WTC11 (cell line): ENCODE data around the gene YPEL1. TPM values are rescaled to one million over a fixed set of nuclear protein-coding genes. Genes with fewer than 3 reads are reported as not detected.

Experiments used
- ATAC-seq: fragments of 200-7000 bp; cut with Tn5 transposase; 2 replicates; pipeline ENCODE4 v1.10.0; 2021; ENCODE audit warnings: mild to moderate bottlenecking, moderate library complexity
- CTCF ChIA-PET: fragments of 300-600 bp; sonication (Branson Sonifier 250); formaldehyde crosslinking; loops from one replicate; lab custom pipeline; 2021; ENCODE audit warnings: antibody characterized with exemption; lab: Charles Lee
- POLR2A ChIA-PET: fragments of 350-600 bp; sonication (Branson Sonifier 250); formaldehyde crosslinking; loops from one replicate; lab custom pipeline; 2021; ENCODE audit warnings: antibody characterized with exemption; lab: Charles Lee
- DNase-seq: peaks from one replicate; pipeline ENCODE4 v3.0.0; 2021; ENCODE audit warnings: low spot score
- H3K27ac Mint-ChIP-seq: 2 replicates; pipeline ENCODE4 v1.8.0; 2021; ENCODE audit warnings: mixed read lengths
- H3K27me3 Mint-ChIP-seq: 2 replicates; pipeline ENCODE4 v1.8.0; 2021; ENCODE audit warnings: low read depth, mild to moderate bottlenecking, moderate library complexity, mixed read lengths
- H3K36me3 Mint-ChIP-seq: 2 replicates; pipeline ENCODE4 v1.8.0; 2021; ENCODE audit warnings: mixed read lengths
- H3K4me1 Mint-ChIP-seq: 2 replicates; pipeline ENCODE4 v1.8.0; 2022; ENCODE audit warnings: mixed read lengths
- H3K4me3 Mint-ChIP-seq: 2 replicates; pipeline ENCODE4 v1.8.0; 2021; ENCODE audit warnings: mild to moderate bottlenecking, moderate library complexity, mixed read lengths
- H3K9me3 Mint-ChIP-seq: 2 replicates; pipeline ENCODE4 v1.8.0; 2021; ENCODE audit warnings: mixed read lengths
- ESRRA ChIP-seq: sonication (generic); formaldehyde crosslinking; IDR thresholded peaks from 2 replicates; pipeline ENCODE4 v1.8.1; 2022; ENCODE audit warnings: mild to moderate bottlenecking, missing genetic modification reagents, borderline replicate concordance
- ETV6 ChIP-seq: sonication (generic); formaldehyde crosslinking; IDR thresholded peaks from 2 replicates; pipeline ENCODE4 v1.8.1; 2022; ENCODE audit warnings: mild to moderate bottlenecking, missing genetic modification reagents
- FOXP1 ChIP-seq: sonication (generic); formaldehyde crosslinking; IDR thresholded peaks from 2 replicates; pipeline ENCODE4 v1.8.0; 2022; ENCODE audit warnings: missing genetic modification reagents, mild to moderate bottlenecking, moderate library complexity, borderline replicate concordance
- NFATC4 ChIP-seq: fragments of 250-450 bp; sonication (Bioruptor Pico); IDR thresholded peaks from 2 replicates; pipeline ENCODE4 v1.9.0; 2021; ENCODE audit warnings: mild to moderate bottlenecking
- NFE2L1 ChIP-seq: sonication (generic); formaldehyde crosslinking; IDR thresholded peaks from 2 replicates; pipeline ENCODE4 v1.8.1; 2023; ENCODE audit warnings: missing genetic modification reagents
- SOX15 ChIP-seq: fragments of 250-450 bp; sonication (Bioruptor Pico); IDR thresholded peaks from 2 replicates; pipeline ENCODE4 v1.9.0; 2021; ENCODE audit warnings: mild to moderate bottlenecking
- TCF7 ChIP-seq: sonication (generic); formaldehyde crosslinking; IDR thresholded peaks from 2 replicates; pipeline ENCODE4 v1.8.0; 2022; ENCODE audit warnings: mild to moderate bottlenecking, low read depth, missing genetic modification reagents, moderate library complexity
- ZNF138 ChIP-seq: sonication (generic); formaldehyde crosslinking; conservative IDR thresholded peaks from 2 replicates; pipeline ENCODE4 v1.8.1; 2022; ENCODE audit warnings: mild to moderate bottlenecking, moderate library complexity, missing genetic modification reagents
- ZNF416 ChIP-seq: fragments of 250-450 bp; sonication (Bioruptor Pico); IDR thresholded peaks from 2 replicates; pipeline ENCODE4 v1.9.0; 2021; ENCODE audit warnings: mild to moderate bottlenecking, inconsistent platforms
- total RNA-seq: library from RNA; stranded (reverse); gene quantifications from 3 replicates; pipeline ENCODE4 v1.2.3, GENCODE V29; 2021
- TF ChIP-seq, protein P1 (sequence below): sonication (generic); formaldehyde crosslinking; IDR thresholded peaks from 2 replicates; pipeline ENCODE4 v1.8.0; 2022; ENCODE audit warnings: mild to moderate bottlenecking, missing genetic modification reagents
- TF ChIP-seq, protein P2 (sequence below): fragments of 250-450 bp; sonication (Bioruptor Pico); IDR thresholded peaks from 2 replicates; pipeline ENCODE4 v1.9.0; 2021; ENCODE audit warnings: mild to moderate bottlenecking
- TF ChIP-seq, protein P3 (sequence below): sonication (generic); formaldehyde crosslinking; IDR thresholded peaks from 2 replicates; pipeline ENCODE4 v1.8.1; 2022; ENCODE audit warnings: low read depth, mild to moderate bottlenecking, moderate library complexity, missing genetic modification reagents, borderline replicate concordance
- TF ChIP-seq, protein P4 (sequence below): sonication (generic); formaldehyde crosslinking; IDR thresholded peaks from 2 replicates; pipeline ENCODE4 v1.8.1; 2023; ENCODE audit warnings: mild to moderate bottlenecking, missing genetic modification reagents
- TF ChIP-seq, protein P5 (sequence below): sonication (generic); formaldehyde crosslinking; conservative IDR thresholded peaks from 2 replicates; pipeline ENCODE4 v1.8.1; 2023; ENCODE audit warnings: mild to moderate bottlenecking, low read depth, missing genetic modification reagents, moderate library complexity
- TF ChIP-seq, protein P6 (sequence below): sonication (generic); formaldehyde crosslinking; IDR thresholded peaks from 2 replicates; pipeline ENCODE4 v1.8.1; 2023; ENCODE audit warnings: mild to moderate bottlenecking, moderate library complexity, missing genetic modification reagents
- TF ChIP-seq, protein P7 (sequence below): sonication (generic); formaldehyde crosslinking; IDR thresholded peaks from 2 replicates; pipeline ENCODE4 v1.8.1; 2022; ENCODE audit warnings: mild to moderate bottlenecking, moderate library complexity, missing genetic modification reagents
- TF ChIP-seq, protein P8 (sequence below): sonication (generic); formaldehyde crosslinking; IDR thresholded peaks from 2 replicates; pipeline ENCODE4 v1.8.0; 2022; ENCODE audit warnings: mild to moderate bottlenecking, missing genetic modification reagents

Gene YPEL1
- total RNA-seq, 1 experiment from 2014 or later, result 7.7 TPM

DNA sequence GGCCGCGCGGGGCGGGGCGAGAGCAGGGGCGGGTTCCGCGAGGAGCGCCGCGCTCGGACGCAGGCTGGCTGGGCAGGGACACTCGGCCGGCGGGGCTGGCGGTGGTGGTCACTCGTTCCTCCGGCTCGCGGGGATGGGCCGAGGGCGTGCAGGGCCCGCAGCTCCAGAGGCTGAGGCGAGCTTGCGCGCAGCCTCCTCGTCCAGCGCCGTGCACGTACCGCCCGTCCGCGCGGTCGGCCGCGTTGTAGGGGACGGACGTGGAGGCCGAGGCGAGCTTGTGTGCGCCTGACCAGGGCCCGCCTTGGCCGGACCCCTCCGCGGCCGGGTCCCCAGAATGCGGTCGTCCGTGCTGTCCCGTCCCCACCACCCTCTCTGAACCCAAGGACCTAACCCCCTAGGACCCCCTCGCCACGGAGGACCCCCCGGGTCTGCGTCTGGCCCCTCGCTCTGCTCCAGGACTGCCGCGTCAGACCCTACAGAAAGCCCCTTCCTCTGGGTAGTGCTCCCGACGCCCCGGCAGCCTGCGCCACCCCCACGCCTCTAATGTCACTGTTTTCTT, 569 bp upstream of the YPEL1 start:
- no peak overlapping the region for H3K27ac Mint-ChIP-seq
- H3K36me3 Mint-ChIP-seq, result no peaks in the 10 kb centered on the region
- no peak for DNase-seq
- H3K27me3 Mint-ChIP-seq, result peaks cover 56% of the 10 kb centered on the region
- TF ChIP-seq, protein P1, sequence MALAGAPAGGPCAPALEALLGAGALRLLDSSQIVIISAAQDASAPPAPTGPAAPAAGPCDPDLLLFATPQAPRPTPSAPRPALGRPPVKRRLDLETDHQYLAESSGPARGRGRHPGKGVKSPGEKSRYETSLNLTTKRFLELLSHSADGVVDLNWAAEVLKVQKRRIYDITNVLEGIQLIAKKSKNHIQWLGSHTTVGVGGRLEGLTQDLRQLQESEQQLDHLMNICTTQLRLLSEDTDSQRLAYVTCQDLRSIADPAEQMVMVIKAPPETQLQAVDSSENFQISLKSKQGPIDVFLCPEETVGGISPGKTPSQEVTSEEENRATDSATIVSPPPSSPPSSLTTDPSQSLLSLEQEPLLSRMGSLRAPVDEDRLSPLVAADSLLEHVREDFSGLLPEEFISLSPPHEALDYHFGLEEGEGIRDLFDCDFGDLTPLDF (CRISPR knock-in tag), result peak; percentile 81; the same call in 1 of the 2 replicates
- TF ChIP-seq, protein P2, sequence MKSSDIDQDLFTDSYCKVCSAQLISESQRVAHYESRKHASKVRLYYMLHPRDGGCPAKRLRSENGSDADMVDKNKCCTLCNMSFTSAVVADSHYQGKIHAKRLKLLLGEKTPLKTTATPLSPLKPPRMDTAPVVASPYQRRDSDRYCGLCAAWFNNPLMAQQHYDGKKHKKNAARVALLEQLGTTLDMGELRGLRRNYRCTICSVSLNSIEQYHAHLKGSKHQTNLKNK, result 0 out of 2 replicates have a peak, but pooled peaks have one; percentile 51
- TF ChIP-seq ZNF138 (CRISPR knock-in tag), result no peak
- peak; percentile 86; the same call in 1 of the 2 replicates for TF ChIP-seq TCF7 (CRISPR knock-in tag)
- TF ChIP-seq, protein P3, sequence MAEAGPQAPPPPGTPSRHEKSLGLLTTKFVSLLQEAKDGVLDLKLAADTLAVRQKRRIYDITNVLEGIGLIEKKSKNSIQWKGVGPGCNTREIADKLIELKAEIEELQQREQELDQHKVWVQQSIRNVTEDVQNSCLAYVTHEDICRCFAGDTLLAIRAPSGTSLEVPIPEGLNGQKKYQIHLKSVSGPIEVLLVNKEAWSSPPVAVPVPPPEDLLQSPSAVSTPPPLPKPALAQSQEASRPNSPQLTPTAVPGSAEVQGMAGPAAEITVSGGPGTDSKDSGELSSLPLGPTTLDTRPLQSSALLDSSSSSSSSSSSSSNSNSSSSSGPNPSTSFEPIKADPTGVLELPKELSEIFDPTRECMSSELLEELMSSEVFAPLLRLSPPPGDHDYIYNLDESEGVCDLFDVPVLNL, result peak; percentile 84
- TF ChIP-seq NFE2L1 (CRISPR knock-in tag), result no peak
- no peak for TF ChIP-seq SOX15 (CRISPR knock-in tag)
- TF ChIP-seq FOXP1, result peak; percentile 63
- TF ChIP-seq, protein P4, sequence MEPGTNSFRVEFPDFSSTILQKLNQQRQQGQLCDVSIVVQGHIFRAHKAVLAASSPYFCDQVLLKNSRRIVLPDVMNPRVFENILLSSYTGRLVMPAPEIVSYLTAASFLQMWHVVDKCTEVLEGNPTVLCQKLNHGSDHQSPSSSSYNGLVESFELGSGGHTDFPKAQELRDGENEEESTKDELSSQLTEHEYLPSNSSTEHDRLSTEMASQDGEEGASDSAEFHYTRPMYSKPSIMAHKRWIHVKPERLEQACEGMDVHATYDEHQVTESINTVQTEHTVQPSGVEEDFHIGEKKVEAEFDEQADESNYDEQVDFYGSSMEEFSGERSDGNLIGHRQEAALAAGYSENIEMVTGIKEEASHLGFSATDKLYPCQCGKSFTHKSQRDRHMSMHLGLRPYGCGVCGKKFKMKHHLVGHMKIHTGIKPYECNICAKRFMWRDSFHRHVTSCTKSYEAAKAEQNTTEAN (CRISPR knock-in tag), result 0 out of 2 replicates have a peak, but pooled peaks have one; percentile 55
- TF ChIP-seq, protein P5, sequence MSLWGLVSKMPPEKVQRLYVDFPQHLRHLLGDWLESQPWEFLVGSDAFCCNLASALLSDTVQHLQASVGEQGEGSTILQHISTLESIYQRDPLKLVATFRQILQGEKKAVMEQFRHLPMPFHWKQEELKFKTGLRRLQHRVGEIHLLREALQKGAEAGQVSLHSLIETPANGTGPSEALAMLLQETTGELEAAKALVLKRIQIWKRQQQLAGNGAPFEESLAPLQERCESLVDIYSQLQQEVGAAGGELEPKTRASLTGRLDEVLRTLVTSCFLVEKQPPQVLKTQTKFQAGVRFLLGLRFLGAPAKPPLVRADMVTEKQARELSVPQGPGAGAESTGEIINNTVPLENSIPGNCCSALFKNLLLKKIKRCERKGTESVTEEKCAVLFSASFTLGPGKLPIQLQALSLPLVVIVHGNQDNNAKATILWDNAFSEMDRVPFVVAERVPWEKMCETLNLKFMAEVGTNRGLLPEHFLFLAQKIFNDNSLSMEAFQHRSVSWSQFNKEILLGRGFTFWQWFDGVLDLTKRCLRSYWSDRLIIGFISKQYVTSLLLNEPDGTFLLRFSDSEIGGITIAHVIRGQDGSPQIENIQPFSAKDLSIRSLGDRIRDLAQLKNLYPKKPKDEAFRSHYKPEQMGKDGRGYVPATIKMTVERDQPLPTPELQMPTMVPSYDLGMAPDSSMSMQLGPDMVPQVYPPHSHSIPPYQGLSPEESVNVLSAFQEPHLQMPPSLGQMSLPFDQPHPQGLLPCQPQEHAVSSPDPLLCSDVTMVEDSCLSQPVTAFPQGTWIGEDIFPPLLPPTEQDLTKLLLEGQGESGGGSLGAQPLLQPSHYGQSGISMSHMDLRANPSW (CRISPR knock-in tag), result no peak
- TF ChIP-seq, protein P6, sequence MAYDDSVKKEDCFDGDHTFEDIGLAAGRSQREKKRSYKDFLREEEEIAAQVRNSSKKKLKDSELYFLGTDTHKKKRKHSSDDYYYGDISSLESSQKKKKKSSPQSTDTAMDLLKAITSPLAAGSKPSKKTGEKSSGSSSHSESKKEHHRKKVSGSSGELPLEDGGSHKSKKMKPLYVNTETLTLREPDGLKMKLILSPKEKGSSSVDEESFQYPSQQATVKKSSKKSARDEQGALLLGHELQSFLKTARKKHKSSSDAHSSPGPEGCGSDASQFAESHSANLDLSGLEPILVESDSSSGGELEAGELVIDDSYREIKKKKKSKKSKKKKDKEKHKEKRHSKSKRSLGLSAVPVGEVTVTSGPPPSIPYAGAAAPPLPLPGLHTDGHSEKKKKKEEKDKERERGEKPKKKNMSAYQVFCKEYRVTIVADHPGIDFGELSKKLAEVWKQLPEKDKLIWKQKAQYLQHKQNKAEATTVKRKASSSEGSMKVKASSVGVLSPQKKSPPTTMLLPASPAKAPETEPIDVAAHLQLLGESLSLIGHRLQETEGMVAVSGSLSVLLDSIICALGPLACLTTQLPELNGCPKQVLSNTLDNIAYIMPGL, result no peak
- TF ChIP-seq, protein P7, sequence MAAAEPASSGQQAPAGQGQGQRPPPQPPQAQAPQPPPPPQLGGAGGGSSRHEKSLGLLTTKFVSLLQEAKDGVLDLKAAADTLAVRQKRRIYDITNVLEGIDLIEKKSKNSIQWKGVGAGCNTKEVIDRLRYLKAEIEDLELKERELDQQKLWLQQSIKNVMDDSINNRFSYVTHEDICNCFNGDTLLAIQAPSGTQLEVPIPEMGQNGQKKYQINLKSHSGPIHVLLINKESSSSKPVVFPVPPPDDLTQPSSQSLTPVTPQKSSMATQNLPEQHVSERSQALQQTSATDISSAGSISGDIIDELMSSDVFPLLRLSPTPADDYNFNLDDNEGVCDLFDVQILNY (CRISPR knock-in tag), result 0 out of 2 replicates have a peak, but pooled peaks have one; percentile 14
- TF ChIP-seq, protein P8, sequence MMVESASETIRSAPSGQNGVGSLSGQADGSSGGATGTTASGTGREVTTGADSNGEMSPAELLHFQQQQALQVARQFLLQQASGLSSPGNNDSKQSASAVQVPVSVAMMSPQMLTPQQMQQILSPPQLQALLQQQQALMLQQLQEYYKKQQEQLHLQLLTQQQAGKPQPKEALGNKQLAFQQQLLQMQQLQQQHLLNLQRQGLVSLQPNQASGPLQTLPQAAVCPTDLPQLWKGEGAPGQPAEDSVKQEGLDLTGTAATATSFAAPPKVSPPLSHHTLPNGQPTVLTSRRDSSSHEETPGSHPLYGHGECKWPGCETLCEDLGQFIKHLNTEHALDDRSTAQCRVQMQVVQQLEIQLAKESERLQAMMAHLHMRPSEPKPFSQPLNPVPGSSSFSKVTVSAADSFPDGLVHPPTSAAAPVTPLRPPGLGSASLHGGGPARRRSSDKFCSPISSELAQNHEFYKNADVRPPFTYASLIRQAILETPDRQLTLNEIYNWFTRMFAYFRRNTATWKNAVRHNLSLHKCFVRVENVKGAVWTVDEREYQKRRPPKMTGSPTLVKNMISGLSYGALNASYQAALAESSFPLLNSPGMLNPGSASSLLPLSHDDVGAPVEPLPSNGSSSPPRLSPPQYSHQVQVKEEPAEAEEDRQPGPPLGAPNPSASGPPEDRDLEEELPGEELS (CRISPR knock-in tag), result peak; percentile 80
- peak; percentile 38; the same call in 1 of the 2 replicates for TF ChIP-seq NFATC4 (CRISPR knock-in tag)
- peak; percentile 73; the same call in 1 of the 2 replicates for TF ChIP-seq ZNF416 (CRISPR knock-in tag)
- TF ChIP-seq ESRRA (CRISPR knock-in tag), result 0 out of 2 replicates have a peak, but pooled peaks have one; percentile 10
- no peak for TF ChIP-seq ETV6 (CRISPR knock-in tag)
- ChIA-PET POLR2A (interaction anchor here (0.6 to 1.3 kb wide), 3 partner anchors 78 to 196 kb away, joined by 3 to 6 read pairs (median 5); no protein-coding TSS in a partner anchor), CTCF (interaction anchor here (0.6 to 2.0 kb wide), 11 partner anchors 10 to 216 kb away, joined by 3 to 11 read pairs (median 4); partner anchors contain the start of genes MAPK1, PPM1F and SDF2L1)
- peak overlapping the region; percentile 30 for H3K4me3 Mint-ChIP-seq
- peaks cover 17% of the 10 kb centered on the region for H3K4me1 Mint-ChIP-seq
- H3K9me3 Mint-ChIP-seq, result no peaks in the 10 kb centered on the region
- peak; percentile 31 for ATAC-seq
